Measurements from ENCODE around the gene EDC3.
"Not testable (repeated sequence)": the region's sequence is repeated elsewhere in the genome, so short reads cannot be mapped to it uniquely, and the experiment has no call there.

EDC3 gene

DNA sequence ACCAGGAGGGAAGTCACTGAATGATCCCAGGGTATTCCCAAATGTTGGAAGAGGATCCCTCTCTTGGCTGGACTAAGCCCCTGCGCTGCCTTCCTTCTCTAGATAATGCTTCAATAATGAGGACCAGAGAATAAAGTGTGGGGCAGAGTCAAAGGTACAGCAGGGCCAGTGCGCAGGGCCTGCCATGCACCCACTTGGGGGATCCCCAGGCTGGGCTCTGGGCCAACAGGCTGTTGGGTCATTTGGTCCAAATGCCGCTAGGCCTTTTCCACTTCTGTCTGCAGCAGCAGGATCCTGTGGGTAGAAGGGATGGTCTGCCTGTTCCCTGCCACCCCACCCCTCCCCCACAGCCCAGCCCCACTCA is 85.9 kb downstream of the EDC3 start:
- DNase-seq = no peak

- DNase-seq = no peak
Observed at GRCh38 chr15:74608786-74609185, 87.0 kb downstream of the EDC3 start.

DNA sequence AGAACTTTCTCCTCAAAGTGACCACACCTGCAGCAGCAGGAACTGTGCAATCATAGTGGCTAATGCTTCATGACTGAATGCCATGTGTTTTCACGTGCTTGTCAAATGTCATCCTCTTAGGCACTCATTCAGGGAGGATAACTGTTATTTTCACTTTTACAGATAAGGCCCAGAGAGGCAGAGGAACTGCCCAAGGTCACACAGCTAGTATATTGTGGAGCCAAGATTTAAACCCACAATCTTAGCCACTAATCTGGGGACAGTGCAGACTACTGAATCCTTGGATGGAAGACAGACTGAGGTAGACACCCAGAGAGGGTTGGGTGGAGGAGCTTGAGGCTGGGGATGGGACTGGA is 90.1 kb downstream of the EDC3 start:
- no peak for DNase-seq

DNA sequence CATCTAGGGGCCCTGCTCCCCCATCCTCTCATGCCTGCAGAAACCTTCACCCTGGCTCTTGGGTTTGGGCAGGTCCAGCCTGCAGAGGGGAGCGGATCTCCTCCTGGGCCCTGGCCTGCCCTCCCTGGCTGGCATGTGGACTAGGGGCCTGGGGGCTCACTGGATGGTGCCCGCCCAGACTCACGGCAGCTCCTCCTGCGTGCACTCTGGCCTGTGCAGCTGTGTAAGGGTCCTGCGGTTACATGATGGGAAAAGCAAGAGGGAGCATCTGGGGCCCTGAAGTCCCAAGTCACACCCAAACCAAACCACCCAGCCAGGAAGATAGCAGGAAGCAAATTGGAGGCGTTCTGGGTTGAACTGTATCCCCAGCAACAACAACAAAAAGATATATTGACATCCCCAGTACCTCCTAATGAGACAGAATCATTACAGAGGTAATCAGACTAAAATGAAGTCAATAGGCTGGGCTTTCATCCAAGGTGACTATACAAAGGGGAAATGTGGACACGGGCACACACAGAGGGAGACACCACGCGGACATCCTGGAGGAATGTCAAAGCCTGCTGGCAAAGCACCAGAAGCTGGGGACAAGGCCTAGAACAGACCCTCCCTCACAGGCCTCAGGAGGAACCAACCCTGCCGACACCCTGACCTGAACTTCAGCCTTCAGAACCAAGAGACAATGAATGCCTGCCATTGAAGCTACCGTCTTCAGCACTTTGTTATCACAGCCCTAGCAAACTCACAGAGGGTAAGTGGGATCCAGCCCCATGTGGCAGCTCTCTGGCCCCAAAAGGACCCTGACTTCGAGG is 90.6 kb downstream of the EDC3 start:
- DNase-seq = no peak

GRCh38 chr15:74603789-74604705 is 91.8 kb downstream of the EDC3 start:
- no peak for DNase-seq

- no peak for DNase-seq
Observed at GRCh38 chr15:74603026-74603788, 92.6 kb downstream of the EDC3 start.

- DNase-seq = no peak
Observed at GRCh38 chr15:74599156-74599555, 96.7 kb downstream of the EDC3 start.

- DNase-seq = peak; percentile 86
Observed at GRCh38 chr15:74598126-74598842, 97.5 kb downstream of the EDC3 start.

DNA sequence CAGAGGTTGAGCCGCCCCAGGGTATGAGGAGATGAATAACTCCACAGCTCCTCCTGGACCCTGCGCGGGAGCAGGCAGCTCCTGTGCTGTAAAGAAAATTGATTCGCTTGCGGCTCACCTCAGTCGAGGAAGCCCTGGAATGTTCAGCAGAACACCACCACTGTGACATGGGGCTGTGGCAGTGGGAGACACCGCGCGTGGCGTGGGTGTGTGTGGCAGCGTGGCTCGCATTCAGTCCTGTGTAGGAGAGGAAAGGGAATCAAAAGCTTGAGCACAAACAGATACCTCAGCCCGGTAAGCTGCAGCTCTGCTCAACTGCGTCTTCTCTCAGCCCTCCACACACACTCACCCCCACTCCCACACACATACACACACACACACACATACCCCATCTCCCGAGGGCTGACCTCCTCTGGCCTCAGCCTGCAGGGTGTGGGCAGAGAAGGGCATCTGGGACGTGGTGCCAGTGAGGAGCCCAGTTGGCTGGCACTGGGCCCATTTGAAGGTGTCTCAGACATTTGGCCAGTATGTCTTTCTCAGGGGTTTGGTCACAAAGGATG is 98.6 kb downstream of the EDC3 start:
- not testable (repeated sequence) for DNase-seq

GRCh38 chr15:74596736-74597135 is 99.1 kb downstream of the EDC3 start:
- DNase-seq = not testable (repeated sequence)

DNA sequence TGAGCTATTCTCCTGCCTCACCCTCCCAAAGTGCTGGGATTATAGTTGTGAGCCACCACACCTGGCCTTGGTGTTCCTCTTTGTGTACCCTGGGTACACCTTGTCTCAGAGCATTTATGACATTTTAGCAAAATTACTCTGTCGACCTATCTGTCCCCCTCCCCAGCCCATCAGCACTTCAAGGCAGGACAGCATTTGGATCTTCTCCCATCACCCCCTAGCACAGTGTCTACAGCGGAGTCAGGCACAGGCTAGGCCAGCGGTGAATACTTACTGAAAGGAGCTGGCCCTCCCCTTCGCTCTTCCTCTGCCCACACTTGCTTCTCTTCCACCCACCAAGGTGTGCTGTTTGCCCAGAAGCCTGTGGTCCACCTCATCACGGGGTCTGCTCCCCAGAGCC is 100.6 kb downstream of the EDC3 start:
- DNase-seq = no peak

GRCh38 chr15:74594455-74594854 is 101.4 kb downstream of the EDC3 start:
- DNase-seq = no peak

GRCh38 chr15:74593122-74593521 is 102.7 kb downstream of the EDC3 start:
- DNase-seq = no peak

DNA sequence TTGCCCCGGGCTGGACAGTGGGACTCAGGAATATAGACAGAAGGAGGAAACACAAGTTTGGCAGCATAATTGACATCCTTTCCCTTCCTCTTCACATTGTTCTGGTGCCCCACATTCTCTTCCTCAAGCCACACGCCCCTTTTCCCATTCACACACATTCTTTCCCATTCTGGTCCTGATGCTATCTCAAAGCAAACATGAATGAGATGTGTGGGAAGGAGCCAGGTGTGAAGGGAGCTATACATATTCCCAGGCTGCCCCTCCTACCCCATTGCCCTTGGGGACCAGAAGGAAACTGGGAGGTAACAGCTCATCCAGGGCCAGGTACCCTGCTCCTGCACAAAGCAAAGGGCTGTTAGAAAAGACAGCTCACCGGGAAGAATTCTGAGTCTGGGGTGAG is 103.6 kb downstream of the EDC3 start:
- DNase-seq = no peak

DNA sequence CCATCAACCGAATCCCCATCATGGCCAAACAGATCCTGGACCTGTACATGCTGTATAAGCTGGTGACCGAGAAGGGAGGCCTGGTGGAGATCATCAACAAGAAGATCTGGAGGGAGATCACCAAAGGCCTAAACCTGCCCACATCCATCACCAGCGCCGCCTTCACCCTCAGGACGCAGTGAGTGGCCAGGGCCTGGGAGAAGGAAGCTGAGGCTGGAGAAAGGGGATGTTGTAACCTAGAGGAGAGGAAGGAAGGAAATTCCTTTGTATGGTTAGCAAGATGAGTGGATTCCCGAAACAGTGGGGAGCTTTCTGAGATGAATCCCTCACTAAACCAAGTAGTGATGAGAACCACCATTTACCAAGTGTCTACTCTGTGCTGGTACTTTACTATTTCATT is 106.0 kb downstream of the EDC3 start:
- DNase-seq = no peak

DNA sequence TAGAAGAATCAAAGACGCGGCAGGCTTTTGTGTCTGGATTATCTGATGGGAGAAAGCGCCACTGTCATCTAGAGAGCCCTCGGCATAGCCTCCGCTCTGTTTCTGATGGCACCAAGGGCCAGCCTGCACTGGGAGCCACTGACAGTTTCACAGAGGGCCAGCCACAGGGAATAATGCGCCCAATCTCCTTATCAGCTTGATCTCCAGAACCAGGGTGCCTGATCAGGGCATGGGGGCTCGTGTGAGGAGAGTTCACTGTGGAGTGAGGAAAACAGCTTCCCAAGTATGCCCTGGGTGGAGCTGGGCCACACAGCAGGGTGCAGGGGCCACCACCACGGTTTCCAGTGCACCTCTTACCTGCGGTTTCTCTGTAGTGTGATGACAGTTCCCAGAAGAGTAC is 110.0 kb downstream of the EDC3 start:
- DNase-seq = no peak

DNA sequence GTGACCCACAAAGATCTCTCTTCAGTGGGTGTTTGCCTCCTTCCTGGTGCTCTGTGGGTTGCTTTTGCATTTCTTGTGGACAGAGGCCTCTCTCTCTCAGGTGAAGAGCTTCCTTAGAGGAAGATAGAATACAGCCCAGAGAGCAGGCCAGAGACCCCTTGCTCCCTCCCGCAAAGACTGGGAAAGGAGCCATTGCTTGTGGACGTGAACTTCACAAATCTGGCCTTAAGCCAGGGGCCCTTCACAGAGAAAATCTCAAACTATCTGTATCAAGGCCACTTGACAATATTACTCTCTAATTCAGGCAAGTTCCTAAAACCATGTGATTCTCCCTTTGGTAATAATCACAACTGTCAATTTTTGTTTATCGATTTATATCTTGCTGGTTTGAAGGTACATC is 110.6 kb downstream of the EDC3 start:
- no peak for DNase-seq

GRCh38 chr15:74584779-74585178 is 111.0 kb downstream of the EDC3 start:
- no peak for DNase-seq

- DNase-seq = no peak
Observed at GRCh38 chr15:74584204-74584603, 111.6 kb downstream of the EDC3 start.
